ENCODE data around the gene ADAMTS2.

Gene ADAMTS2

GRCh38 chr5:179194201-179194910, 150.9 kb downstream of the ADAMTS2 start:
- Histone ChIP-seq H2AK5ac (ENCODE audit: low read length) (no peak overlapping the region), H2BK12ac (ENCODE audit: low read length) (no peak overlapping the region), H2BK5ac (ENCODE audit: low read depth, low read length, poor library complexity) (no peak overlapping the region), H4K91ac (ENCODE audit: low read depth, low read length) (no peak overlapping the region), H3K27ac (ENCODE audit: low read depth, low read length) (no peak overlapping the region), H3K36me3 (ENCODE audit: control insufficient read depth in 1 of 2, insufficient read depth in 2 of 2, low read length in 2 of 2) (peaks cover 4 to 6% of the 10 kb centered on the region in 2 experiments), H3K9ac (ENCODE audit: low read length) (no peak overlapping the region), H4K12ac (ENCODE audit: low read depth, low read length) (no peak overlapping the region), H3K18ac (ENCODE audit: low read length) (no peak overlapping the region), H4K8ac (ENCODE audit: low read depth, low read length) (no peak overlapping the region), H3K23ac (ENCODE audit: low read length) (no peak overlapping the region), H3K4me2 (ENCODE audit: low read length) (no peak overlapping the region), H2AFZ (ENCODE audit: insufficient read depth, low read length, poor library complexity) (no peak overlapping the region), H3K9me3 (ENCODE audit: insufficient read depth, low read depth, low read length) (no peaks in the 10 kb centered on the region), H3K4me3 (ENCODE audit: low read depth, low read length) (no peak overlapping the region), H2BK120ac (ENCODE audit: insufficient read depth, low read length, poor library complexity) (no peak overlapping the region), H3K27me3 (ENCODE audit: insufficient read depth, low read length) (no peaks in the 10 kb centered on the region), H3K4me1 (ENCODE audit: control insufficient read depth in 1 of 2, insufficient read depth in 2 of 2, low read length in 2 of 2) (peaks cover 3 to 6% of the 10 kb centered on the region in 2 experiments), H3K14ac (ENCODE audit: low read length) (no peak overlapping the region), H3K79me1 (ENCODE audit: low read length) (no peaks in the 10 kb centered on the region), H3K79me2 (ENCODE audit: control insufficient read depth, insufficient read depth, low read length, poor library complexity) (no peaks in the 10 kb centered on the region), H3K4ac (ENCODE audit: low read depth, low read length) (no peak overlapping the region)
- no peak for DNase-seq
- no CpG with 5 or more reads among the region's 15 CpGs for WGBS (ENCODE audit: extremely low coverage, insufficient coverage, insufficient read length)

- no CpG with 5 or more reads among the region's 11 CpGs for WGBS (ENCODE audit: extremely low coverage, insufficient coverage, insufficient read length)
Observed at GRCh38 chr5:179193746-179194145, 151.5 kb downstream of the ADAMTS2 start.

GRCh38 chr5:179192891-179193470, 152.3 kb downstream of the ADAMTS2 start:
- H4K12ac ChIP-seq (ENCODE audit: low read depth, low read length): no peak overlapping the region
- H3K4me1 ChIP-seq (ENCODE audit: control insufficient read depth in 1 of 2, insufficient read depth in 2 of 2, low read length in 2 of 2): peaks cover 3 to 6% of the 10 kb centered on the region in 2 experiments
- H3K9ac ChIP-seq (ENCODE audit: low read length): no peak overlapping the region
- H3K27me3 ChIP-seq (ENCODE audit: insufficient read depth, low read length): no peaks in the 10 kb centered on the region
- no peak overlapping the region for H2BK120ac ChIP-seq (ENCODE audit: insufficient read depth, low read length, poor library complexity)
- H3K4me3 ChIP-seq (ENCODE audit: low read depth, low read length): no peak overlapping the region
- H3K27ac ChIP-seq (ENCODE audit: low read depth, low read length): no peak overlapping the region
- H3K79me2 ChIP-seq (ENCODE audit: control insufficient read depth, insufficient read depth, low read length, poor library complexity): no peaks in the 10 kb centered on the region
- H3K9me3 ChIP-seq (ENCODE audit: insufficient read depth, low read depth, low read length): no peaks in the 10 kb centered on the region
- H2BK5ac ChIP-seq (ENCODE audit: low read depth, low read length, poor library complexity): no peak overlapping the region
- H4K8ac ChIP-seq (ENCODE audit: low read depth, low read length): no peak overlapping the region
- H3K36me3 ChIP-seq (ENCODE audit: control insufficient read depth in 1 of 2, insufficient read depth in 2 of 2, low read length in 2 of 2): peaks cover 2 to 6% of the 10 kb centered on the region in 2 experiments
- H3K23ac ChIP-seq (ENCODE audit: low read length): no peak overlapping the region
- no peak overlapping the region for H2AK5ac ChIP-seq (ENCODE audit: low read length)
- H4K91ac ChIP-seq (ENCODE audit: low read depth, low read length): no peak overlapping the region
- no peak overlapping the region for H3K18ac ChIP-seq (ENCODE audit: low read length)
- no peak overlapping the region for H3K14ac ChIP-seq (ENCODE audit: low read length)
- no peak overlapping the region for H2BK12ac ChIP-seq (ENCODE audit: low read length)
- H2AFZ ChIP-seq (ENCODE audit: insufficient read depth, low read length, poor library complexity): no peak overlapping the region
- no peaks in the 10 kb centered on the region for H3K79me1 ChIP-seq (ENCODE audit: low read length)
- H3K4ac ChIP-seq (ENCODE audit: low read depth, low read length): no peak overlapping the region
- no CpG with 5 or more reads among the region's 22 CpGs for WGBS (ENCODE audit: extremely low coverage, insufficient coverage, insufficient read length)
- H3K4me2 ChIP-seq (ENCODE audit: low read length): no peak overlapping the region
- no peak for DNase-seq

More at GRCh38 chr5:179193746-179194145, 151.5 kb downstream of the ADAMTS2 start:
- Histone ChIP-seq H3K18ac (ENCODE audit: low read length) (no peak overlapping the region), H3K4me1 (ENCODE audit: control insufficient read depth in 1 of 2, insufficient read depth in 2 of 2, low read length in 2 of 2) (peaks cover 3 to 6% of the 10 kb centered on the region in 2 experiments), H3K14ac (ENCODE audit: low read length) (no peak overlapping the region), H3K79me1 (ENCODE audit: low read length) (no peaks in the 10 kb centered on the region), H2AFZ (ENCODE audit: insufficient read depth, low read length, poor library complexity) (no peak overlapping the region), H3K9ac (ENCODE audit: low read length) (no peak overlapping the region), H3K4me3 (ENCODE audit: low read depth, low read length) (no peak overlapping the region), H2BK5ac (ENCODE audit: low read depth, low read length, poor library complexity) (no peak overlapping the region), H3K4me2 (ENCODE audit: low read length) (no peak overlapping the region), H3K79me2 (ENCODE audit: control insufficient read depth, insufficient read depth, low read length, poor library complexity) (no peaks in the 10 kb centered on the region), H3K23ac (ENCODE audit: low read length) (no peak overlapping the region), H4K8ac (ENCODE audit: low read depth, low read length) (no peak overlapping the region), H2BK120ac (ENCODE audit: insufficient read depth, low read length, poor library complexity) (no peak overlapping the region), H3K36me3 (ENCODE audit: control insufficient read depth in 1 of 2, insufficient read depth in 2 of 2, low read length in 2 of 2) (peaks cover 2 to 6% of the 10 kb centered on the region in 2 experiments), H3K27me3 (ENCODE audit: insufficient read depth, low read length) (no peaks in the 10 kb centered on the region), H4K12ac (ENCODE audit: low read depth, low read length) (no peak overlapping the region), H3K4ac (ENCODE audit: low read depth, low read length) (no peak overlapping the region), H3K27ac (ENCODE audit: low read depth, low read length) (no peak overlapping the region), H3K9me3 (ENCODE audit: insufficient read depth, low read depth, low read length) (no peaks in the 10 kb centered on the region), H2AK5ac (ENCODE audit: low read length) (no peak overlapping the region), H4K91ac (ENCODE audit: low read depth, low read length) (no peak overlapping the region), H2BK12ac (ENCODE audit: low read length) (no peak overlapping the region)
- no peak for DNase-seq

DNA sequence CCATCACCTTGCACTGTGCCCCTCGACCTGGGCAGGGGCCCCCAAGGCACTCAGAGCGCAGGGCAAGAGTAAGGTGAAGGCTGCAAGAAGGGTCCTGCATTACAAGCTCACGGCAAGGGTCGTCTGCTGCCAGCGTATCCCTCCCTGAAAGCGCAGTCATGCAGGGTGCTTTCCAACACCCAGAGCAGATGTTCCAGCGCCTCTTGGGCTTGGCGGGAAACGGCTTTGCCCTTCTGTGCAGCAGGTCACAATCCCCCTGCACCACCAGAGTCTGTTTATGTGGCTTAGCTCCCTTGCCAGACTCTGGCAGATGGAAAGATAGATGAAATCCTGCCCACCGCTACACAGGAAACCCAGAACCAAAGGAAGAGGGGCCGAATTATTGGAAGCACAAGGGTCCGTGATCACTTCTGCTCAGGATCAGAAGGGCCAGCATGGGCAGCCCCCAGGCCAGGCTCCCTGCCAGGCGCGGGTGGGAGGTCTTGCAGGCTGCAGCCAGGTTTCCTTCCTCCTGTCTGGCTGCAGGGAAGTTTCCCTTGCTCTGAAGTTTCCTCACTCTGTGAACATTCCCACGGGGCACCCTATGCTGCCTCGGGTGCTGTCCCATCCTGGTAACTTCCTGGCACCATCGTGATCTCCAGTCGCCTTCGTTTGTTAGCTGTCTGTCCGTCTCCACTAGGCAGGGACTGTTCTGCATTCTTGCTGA, 152.9 kb downstream of the ADAMTS2 start:
- Histone ChIP-seq H3K79me2 (ENCODE audit: control insufficient read depth, insufficient read depth, low read length, poor library complexity) (no peaks in the 10 kb centered on the region), H2AK5ac (ENCODE audit: low read length) (no peak overlapping the region), H2BK5ac (ENCODE audit: low read depth, low read length, poor library complexity) (no peak overlapping the region), H2BK12ac (ENCODE audit: low read length) (no peak overlapping the region), H3K27ac (ENCODE audit: low read depth, low read length) (no peak overlapping the region), H3K27me3 (ENCODE audit: insufficient read depth, low read length) (no peaks in the 10 kb centered on the region), H3K18ac (ENCODE audit: low read length) (no peak overlapping the region), H3K4me1 (ENCODE audit: control insufficient read depth in 1 of 2, insufficient read depth in 2 of 2, low read length in 2 of 2) (peaks cover 3 to 6% of the 10 kb centered on the region in 2 experiments), H3K9me3 (ENCODE audit: insufficient read depth, low read depth, low read length) (no peaks in the 10 kb centered on the region), H3K36me3 (ENCODE audit: control insufficient read depth in 1 of 2, insufficient read depth in 2 of 2, low read length in 2 of 2) (peaks cover 2 to 6% of the 10 kb centered on the region in 2 experiments), H4K12ac (ENCODE audit: low read depth, low read length) (no peak overlapping the region), H3K23ac (ENCODE audit: low read length) (no peak overlapping the region), H3K4me2 (ENCODE audit: low read length) (no peak overlapping the region), H4K91ac (ENCODE audit: low read depth, low read length) (no peak overlapping the region), H3K14ac (ENCODE audit: low read length) (no peak overlapping the region), H2BK120ac (ENCODE audit: insufficient read depth, low read length, poor library complexity) (no peak overlapping the region), H3K4me3 (ENCODE audit: low read depth, low read length) (no peak overlapping the region), H3K4ac (ENCODE audit: low read depth, low read length) (no peak overlapping the region), H2AFZ (ENCODE audit: insufficient read depth, low read length, poor library complexity) (no peak overlapping the region), H4K8ac (ENCODE audit: low read depth, low read length) (no peak overlapping the region), H3K79me1 (ENCODE audit: low read length) (no peaks in the 10 kb centered on the region), H3K9ac (ENCODE audit: low read length) (no peak overlapping the region)
- WGBS (ENCODE audit: extremely low coverage, insufficient coverage, insufficient read length): no CpG with 5 or more reads among the region's 20 CpGs
- DNase-seq: no peak
